Glutamatergic neuron (in vitro differentiated cells): ENCODE data around the gene NEK5. TPM values are rescaled to one million over a fixed set of nuclear protein-coding genes. Genes with fewer than 3 reads are reported as not detected.

Experiments used
- DNase-seq: peaks from one replicate; pipeline ENCODE4 v3.0.0; 2022
- H3K27ac Mint-ChIP-seq: one replicate; pipeline ENCODE4 v1.8.0; 2020; ENCODE audit warnings: mild to moderate bottlenecking, mixed read lengths, inconsistent platforms; ENCODE audit not compliant: unreplicated experiment
- H3K27me3 Mint-ChIP-seq: one replicate; pipeline ENCODE4 v1.8.0; 2020; ENCODE audit warnings: mild to moderate bottlenecking, moderate library complexity, mixed read lengths, inconsistent platforms; ENCODE audit not compliant: unreplicated experiment
- H3K36me3 Mint-ChIP-seq: one replicate; pipeline ENCODE4 v1.8.0; 2020; ENCODE audit warnings: mild to moderate bottlenecking, mixed read lengths, inconsistent platforms; ENCODE audit not compliant: unreplicated experiment
- H3K4me1 Mint-ChIP-seq: one replicate; pipeline ENCODE4 v1.8.0; 2020; ENCODE audit warnings: mild to moderate bottlenecking, low read depth, mixed read lengths, inconsistent platforms; ENCODE audit not compliant: unreplicated experiment
- H3K4me3 Mint-ChIP-seq: one replicate; pipeline ENCODE4 v1.8.0; 2020; ENCODE audit warnings: mild to moderate bottlenecking, mixed read lengths, inconsistent platforms; ENCODE audit not compliant: unreplicated experiment
- H3K9me3 Mint-ChIP-seq: one replicate; pipeline ENCODE4 v1.8.0; 2020; ENCODE audit warnings: mild to moderate bottlenecking, moderate library complexity, mixed read lengths, inconsistent platforms; ENCODE audit not compliant: unreplicated experiment
- CTCF ChIP-seq: fragments of 200-600 bp; sonication (generic); IDR thresholded peaks from one replicate; pipeline ENCODE4 v1.5.0; 2021; ENCODE audit not compliant: partially characterized antibody, unreplicated experiment
- total RNA-seq: library from RNA; stranded (reverse); fragmentation: NEBNext Ultra II Directional; extraction: Animal tissue kit (Norgen Biotek cat#: 25700); gene quantifications from one replicate; pipeline ENCODE4 v1.2.1, GENCODE V29; 2021; ENCODE audit not compliant: unreplicated experiment

Gene NEK5
- total RNA-seq, 1 donor from 2014 or later, result not detected

DNA sequence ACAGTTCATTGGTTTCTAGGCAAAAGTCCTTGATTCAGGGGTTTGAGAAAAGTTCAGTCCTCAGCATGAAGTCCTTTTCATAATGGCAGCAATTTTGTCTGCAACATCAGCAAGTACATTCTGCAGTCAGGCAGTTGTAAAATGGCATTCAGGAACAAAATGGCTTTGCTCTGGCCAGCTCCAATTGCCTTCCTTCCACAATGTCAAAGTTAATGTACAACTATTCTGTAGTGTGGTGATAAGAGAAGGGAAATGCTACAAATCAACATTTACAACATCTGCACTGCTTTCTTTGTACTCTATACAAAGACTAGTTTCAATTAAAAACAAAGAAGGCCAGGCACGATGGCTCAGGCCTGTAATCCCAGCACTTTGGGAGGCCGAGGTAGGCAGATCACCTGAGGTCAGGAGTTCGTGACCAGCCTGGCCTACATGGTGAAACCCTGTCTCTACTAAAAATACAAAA lies 32.3 kb upstream of the NEK5 start:
- no peak overlapping the region for H3K4me3 Mint-ChIP-seq
- DNase-seq, result no peak
- peaks cover 5% of the 10 kb centered on the region for H3K4me1 Mint-ChIP-seq
- H3K27me3 Mint-ChIP-seq, result no peaks in the 10 kb centered on the region
- no peaks in the 10 kb centered on the region for H3K36me3 Mint-ChIP-seq
- peaks cover 4% of the 10 kb centered on the region for H3K9me3 Mint-ChIP-seq
- H3K27ac Mint-ChIP-seq, result no peak overlapping the region
- TF ChIP-seq CTCF, result no peak

DNA sequence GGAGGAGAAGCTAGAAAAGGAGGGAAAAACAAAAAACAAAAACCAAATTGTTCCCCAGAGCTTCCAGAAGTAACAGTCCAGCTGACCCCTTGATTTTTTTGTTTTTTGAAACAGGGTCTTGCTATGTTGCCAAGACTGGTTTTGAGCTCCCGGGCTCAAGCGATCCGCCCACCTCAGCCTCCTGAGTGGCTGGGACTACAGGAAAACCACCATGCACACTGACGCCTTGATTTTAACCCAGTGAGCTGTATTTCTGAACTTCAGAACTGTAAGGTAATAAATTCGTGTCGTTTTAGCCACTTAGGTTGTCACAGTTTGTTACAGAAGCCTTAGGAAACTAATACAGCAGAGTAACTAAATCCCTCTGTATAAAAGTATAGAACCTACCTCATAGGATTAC lies 31.6 kb upstream of the NEK5 start:
- no peak for DNase-seq
- Mint-ChIP-seq H3K4me3 (no peak overlapping the region), H3K27me3 (no peaks in the 10 kb centered on the region), H3K36me3 (no peaks in the 10 kb centered on the region), H3K27ac (no peak overlapping the region), H3K9me3 (peaks cover 3% of the 10 kb centered on the region), H3K4me1 (peaks cover 5% of the 10 kb centered on the region)
- TF ChIP-seq CTCF, result no peak

DNA sequence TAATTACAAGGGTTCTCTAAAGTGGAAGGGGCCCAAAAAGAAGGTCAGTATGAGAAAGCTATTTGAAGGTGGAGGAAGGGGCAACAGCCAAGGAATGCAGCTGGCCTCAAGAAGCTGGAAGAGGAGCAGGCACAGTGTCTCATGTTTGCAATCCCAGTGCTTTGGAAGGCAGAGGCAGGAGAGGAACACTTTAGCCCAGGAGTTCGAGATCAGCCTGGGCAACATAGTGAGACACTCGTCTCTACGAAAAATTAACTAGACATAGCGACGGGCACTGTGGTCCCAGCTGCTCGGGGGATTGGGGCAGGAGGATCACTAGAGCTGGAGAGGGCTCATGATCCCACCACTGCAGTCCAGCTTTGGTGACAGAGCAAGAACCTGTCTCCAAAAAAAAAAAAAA lies 31.2 kb upstream of the NEK5 start:
- H3K4me1 Mint-ChIP-seq, result peaks cover 5% of the 10 kb centered on the region
- H3K9me3 Mint-ChIP-seq, result peaks cover 3% of the 10 kb centered on the region
- H3K27ac Mint-ChIP-seq, result peak overlapping the region; percentile 45
- H3K36me3 Mint-ChIP-seq, result no peaks in the 10 kb centered on the region
- peak overlapping the region; percentile 81 for H3K4me3 Mint-ChIP-seq
- no peaks in the 10 kb centered on the region for H3K27me3 Mint-ChIP-seq
- no peak for DNase-seq
- no peak for TF ChIP-seq CTCF

GRCh38 chr13:52159159-52159982 lies 30.5 kb upstream of the NEK5 start, which contains the start of gene NEK3:
TSS of gene NEK3 (minus strand) at chr13:52159597. CDS start at chr13:52156191, 3,406 bp downstream.
- Mint-ChIP-seq H3K9me3 (peaks cover 3% of the 10 kb centered on the region), H3K36me3 (no peaks in the 10 kb centered on the region), H3K4me1 (peaks cover 5% of the 10 kb centered on the region), H3K27ac (peak within 1 kb of the TSS; percentile 45), H3K27me3 (no peaks in the 10 kb centered on the region), H3K4me3 (peak within 1 kb of the TSS; percentile 92)
- peak; percentile 88 for DNase-seq
- TF ChIP-seq CTCF, result no peak

DNA sequence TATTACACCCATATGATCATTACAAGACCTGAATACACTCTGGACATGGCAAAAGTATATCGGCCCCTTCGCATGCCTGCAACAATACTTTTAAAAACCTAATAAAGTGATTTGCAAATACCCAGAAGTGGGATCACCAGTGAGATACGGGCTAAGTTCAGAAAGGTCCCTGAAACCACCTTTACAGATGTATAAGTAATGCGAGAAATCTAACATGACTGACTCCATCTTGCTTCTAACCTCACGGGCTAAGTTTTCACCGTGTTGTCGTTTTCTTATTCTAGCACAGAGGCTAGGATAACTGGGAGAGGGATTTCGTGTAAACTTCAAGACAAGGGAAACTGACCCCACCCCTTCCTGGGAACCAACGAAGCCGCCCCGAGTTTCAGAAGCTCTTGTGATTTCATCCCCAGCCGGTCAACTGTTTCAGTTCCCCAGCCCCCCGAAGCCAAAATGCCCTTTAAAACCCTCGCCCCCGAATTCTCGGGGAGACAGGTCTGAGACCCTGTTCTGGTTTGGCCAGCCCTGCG lies 29.8 kb upstream of the NEK5 start:
- Mint-ChIP-seq H3K4me3 (peak overlapping the region; percentile 92), H3K4me1 (peaks cover 5% of the 10 kb centered on the region), H3K27ac (no peak overlapping the region), H3K36me3 (no peaks in the 10 kb centered on the region), H3K27me3 (no peaks in the 10 kb centered on the region), H3K9me3 (peaks cover 3% of the 10 kb centered on the region)
- TF ChIP-seq CTCF, result no peak
- DNase-seq, result no peak
